Measurements from ENCODE around the gene RBMXL3.
"Not testable (repeated sequence)": the region's sequence is repeated elsewhere in the genome, so short reads cannot be mapped to it uniquely, and the experiment has no call there.

RBMXL3 gene

GRCh38 chrX:115189110-115189509, at the start of gene RBMXL3:
Gene RBMXL3, plus strand, starts transcription at chrX:115189410. Its CDS starts 32 bp downstream, at chrX:115189442.
- no peak for DNase-seq

GRCh38 chrX:115142057-115142456, 47.2 kb upstream of the RBMXL3 start:
- DNase-seq: no peak

GRCh38 chrX:115147220-115147619, 42.0 kb upstream of the RBMXL3 start:
- no peak for DNase-seq

- no peak for DNase-seq
Observed at GRCh38 chrX:115173181-115173580, 16.0 kb upstream of the RBMXL3 start.

- no peak for DNase-seq
Observed at GRCh38 chrX:115174548-115174947, 14.7 kb upstream of the RBMXL3 start.

GRCh38 chrX:115177932-115178331, 11.3 kb upstream of the RBMXL3 start:
- DNase-seq: no peak

- no peak for DNase-seq
Observed at GRCh38 chrX:115178473-115178872, 10.7 kb upstream of the RBMXL3 start.

GRCh38 chrX:115183980-115184379, 5.2 kb upstream of the RBMXL3 start:
- DNase-seq: no peak

- DNase-seq: no peak
Observed at GRCh38 chrX:115189646-115190635, 731 bp downstream of the RBMXL3 start.

GRCh38 chrX:115190636-115191489, 1.7 kb downstream of the RBMXL3 start:
- DNase-seq: no peak

- DNase-seq: no peak
Observed at GRCh38 chrX:115191490-115192243, 2.5 kb downstream of the RBMXL3 start.

GRCh38 chrX:115192244-115192700, 3.1 kb downstream of the RBMXL3 start:
- no peak for DNase-seq

- DNase-seq: no peak
Observed at GRCh38 chrX:115204040-115204439, 14.8 kb downstream of the RBMXL3 start.

- DNase-seq: not testable (repeated sequence)
Observed at GRCh38 chrX:115209547-115209946, 20.3 kb downstream of the RBMXL3 start.

- DNase-seq: no peak
Observed at GRCh38 chrX:115214151-115214550, 24.9 kb downstream of the RBMXL3 start.

GRCh38 chrX:115214605-115215004, 25.4 kb downstream of the RBMXL3 start:
- no peak for DNase-seq

GRCh38 chrX:115217346-115217745, 28.1 kb downstream of the RBMXL3 start:
- DNase-seq: not testable (repeated sequence)

GRCh38 chrX:115226929-115227328, 37.7 kb downstream of the RBMXL3 start:
- DNase-seq: no peak

- no peak for DNase-seq
Observed at GRCh38 chrX:115229337-115230003, 40.3 kb downstream of the RBMXL3 start.

- DNase-seq: no peak
Observed at GRCh38 chrX:115232933-115233496, 43.8 kb downstream of the RBMXL3 start.
